ENCODE results near the gene HOXB6.

The HOXB6 gene

GRCh38 chr17:48591255-48592056 lies 13.3 kb downstream of the HOXB6 start:
- Histone ChIP-seq H3K79me2 (ENCODE audit: control insufficient read depth, insufficient read depth, low read length) (no peaks in the 10 kb centered on the region), H4K5ac (ENCODE audit: low read length) (no peak overlapping the region), H2BK15ac (replicated peaks; ENCODE audit: low read depth) (no peak overlapping the region), H3K79me1 (ENCODE audit: low read length) (no peaks in the 10 kb centered on the region), H3K56ac (ENCODE audit: low read length) (no peak overlapping the region), H3K4me2 (ENCODE audit: low read length) (no peak overlapping the region), H2BK120ac (ENCODE audit: low read depth, low read length) (no peak overlapping the region), H3K4me1 (ENCODE audit: control insufficient read depth, low read depth, low read length) (peaks cover 2% of the 10 kb centered on the region), H3K27ac (ENCODE audit: low read depth, low read length) (no peak overlapping the region), H2BK5ac (ENCODE audit: low read length) (no peak overlapping the region), H3K4ac (ENCODE audit: low read depth, low read length) (no peak overlapping the region), H3K9ac (ENCODE audit: low read length) (no peak overlapping the region), H4K8ac (ENCODE audit: low read depth, low read length) (no peak overlapping the region), H2AK5ac (ENCODE audit: low read length) (no peak overlapping the region), H3K36me3 (ENCODE audit: control insufficient read depth, insufficient read depth, low read length) (no peaks in the 10 kb centered on the region), H3K27me3 (ENCODE audit: insufficient read depth, low read length, poor library complexity) (peaks cover 91% of the 10 kb centered on the region), H3K18ac (ENCODE audit: low read length) (no peak overlapping the region), H3K4me3 (ENCODE audit: low read length) (no peak overlapping the region), H3K23ac (ENCODE audit: low read length) (no peak overlapping the region)
- DNase-seq: no peak
- WGBS (ENCODE audit: extremely low coverage, insufficient coverage, low lambda C conversion rate): no CpG with 5 or more reads among the region's 10 CpGs

GRCh38 chr17:48590607-48591161 lies 14.1 kb downstream of the HOXB6 start:
- Histone ChIP-seq H3K4me3 (ENCODE audit: low read length) (no peak overlapping the region), H4K5ac (ENCODE audit: low read length) (no peak overlapping the region), H2BK120ac (ENCODE audit: low read depth, low read length) (no peak overlapping the region), H4K8ac (ENCODE audit: low read depth, low read length) (no peak overlapping the region), H2BK15ac (replicated peaks; ENCODE audit: low read depth) (no peak overlapping the region), H3K36me3 (ENCODE audit: control insufficient read depth, insufficient read depth, low read length) (no peaks in the 10 kb centered on the region), H3K79me1 (ENCODE audit: low read length) (no peaks in the 10 kb centered on the region), H2BK5ac (ENCODE audit: low read length) (no peak overlapping the region), H3K4ac (ENCODE audit: low read depth, low read length) (no peak overlapping the region), H3K18ac (ENCODE audit: low read length) (no peak overlapping the region), H3K27ac (ENCODE audit: low read depth, low read length) (no peak overlapping the region), H3K56ac (ENCODE audit: low read length) (no peak overlapping the region), H3K4me2 (ENCODE audit: low read length) (no peak overlapping the region), H3K9ac (ENCODE audit: low read length) (no peak overlapping the region), H3K4me1 (ENCODE audit: control insufficient read depth, low read depth, low read length) (peaks cover 2% of the 10 kb centered on the region), H3K79me2 (ENCODE audit: control insufficient read depth, insufficient read depth, low read length) (no peaks in the 10 kb centered on the region), H3K23ac (ENCODE audit: low read length) (no peak overlapping the region), H3K27me3 (ENCODE audit: insufficient read depth, low read length, poor library complexity) (peaks cover 91% of the 10 kb centered on the region), H2AK5ac (ENCODE audit: low read length) (no peak overlapping the region)
- no peak for DNase-seq

GRCh38 chr17:48589831-48590606 lies 14.8 kb downstream of the HOXB6 start, which contains the start of gene HOXB3:
HOXB3 (minus strand) TSS chr17:48590241; CDS start chr17:48552474, 37,767 bp downstream.
- Histone ChIP-seq H3K4me3 (ENCODE audit: low read length) (no peak within 1 kb of the TSS), H2BK15ac (replicated peaks; ENCODE audit: low read depth) (no peak within 1 kb of the TSS), H2BK5ac (ENCODE audit: low read length) (no peak within 1 kb of the TSS), H3K79me2 (ENCODE audit: control insufficient read depth, insufficient read depth, low read length) (no peaks in the 10 kb centered on the region), H3K18ac (ENCODE audit: low read length) (no peak within 1 kb of the TSS), H3K9ac (ENCODE audit: low read length) (no peak within 1 kb of the TSS), H3K56ac (ENCODE audit: low read length) (no peak within 1 kb of the TSS), H4K5ac (ENCODE audit: low read length) (no peak within 1 kb of the TSS), H3K27me3 (ENCODE audit: insufficient read depth, low read length, poor library complexity) (peaks cover 90% of the 10 kb centered on the region), H2AK5ac (ENCODE audit: low read length) (no peak within 1 kb of the TSS), H3K79me1 (ENCODE audit: low read length) (no peaks in the 10 kb centered on the region), H3K27ac (ENCODE audit: low read depth, low read length) (no peak within 1 kb of the TSS), H4K8ac (ENCODE audit: low read depth, low read length) (no peak within 1 kb of the TSS), H3K36me3 (ENCODE audit: control insufficient read depth, insufficient read depth, low read length) (no peaks in the 10 kb centered on the region), H3K4me1 (ENCODE audit: control insufficient read depth, low read depth, low read length) (peaks cover 2% of the 10 kb centered on the region), H2BK120ac (ENCODE audit: low read depth, low read length) (no peak within 1 kb of the TSS), H3K4ac (ENCODE audit: low read depth, low read length) (no peak within 1 kb of the TSS), H3K23ac (ENCODE audit: low read length) (no peak within 1 kb of the TSS), H3K4me2 (ENCODE audit: low read length) (peak within 1 kb of the TSS; percentile 5)
- no CpG with 5 or more reads among the region's 23 CpGs for WGBS (ENCODE audit: extremely low coverage, insufficient coverage, low lambda C conversion rate)
- DNase-seq: no peak

- DNase-seq: no peak
- Histone ChIP-seq H4K5ac (ENCODE audit: low read length) (no peak overlapping the region), H3K18ac (ENCODE audit: low read length) (no peak overlapping the region), H3K9ac (ENCODE audit: low read length) (no peak overlapping the region), H2BK120ac (ENCODE audit: low read depth, low read length) (no peak overlapping the region), H3K36me3 (ENCODE audit: control insufficient read depth, insufficient read depth, low read length) (no peaks in the 10 kb centered on the region), H4K8ac (ENCODE audit: low read depth, low read length) (no peak overlapping the region), H3K56ac (ENCODE audit: low read length) (no peak overlapping the region), H2BK5ac (ENCODE audit: low read length) (no peak overlapping the region), H3K4me1 (ENCODE audit: control insufficient read depth, low read depth, low read length) (no peaks in the 10 kb centered on the region), H2BK15ac (replicated peaks; ENCODE audit: low read depth) (no peak overlapping the region), H2AK5ac (ENCODE audit: low read length) (no peak overlapping the region), H3K4me2 (ENCODE audit: low read length) (no peak overlapping the region), H3K79me2 (ENCODE audit: control insufficient read depth, insufficient read depth, low read length) (no peaks in the 10 kb centered on the region), H3K23ac (ENCODE audit: low read length) (no peak overlapping the region), H3K27ac (ENCODE audit: low read depth, low read length) (no peak overlapping the region), H3K4me3 (ENCODE audit: low read length) (no peak overlapping the region), H3K79me1 (ENCODE audit: low read length) (no peaks in the 10 kb centered on the region), H3K4ac (ENCODE audit: low read depth, low read length) (no peak overlapping the region), H3K27me3 (ENCODE audit: insufficient read depth, low read length, poor library complexity) (peaks cover 89% of the 10 kb centered on the region)
- no CpG with 5 or more reads among the region's 10 CpGs for WGBS (ENCODE audit: extremely low coverage, insufficient coverage, low lambda C conversion rate)
Observed at GRCh38 chr17:48589060-48589830, 15.5 kb downstream of the HOXB6 start.

GRCh38 chr17:48588528-48588927 lies 16.3 kb downstream of the HOXB6 start:
- H3K4me1 ChIP-seq (ENCODE audit: control insufficient read depth, low read depth, low read length): no peaks in the 10 kb centered on the region
- H3K9ac ChIP-seq (ENCODE audit: low read length): no peak overlapping the region
- peaks cover 95% of the 10 kb centered on the region for H3K27me3 ChIP-seq (ENCODE audit: insufficient read depth, low read length, poor library complexity)

More at GRCh38 chr17:48588528-48588927, 16.3 kb downstream of the HOXB6 start:
- H4K5ac ChIP-seq (ENCODE audit: low read length): no peak overlapping the region
- H2BK5ac ChIP-seq (ENCODE audit: low read length): no peak overlapping the region
- no peak overlapping the region for H3K4me3 ChIP-seq (ENCODE audit: low read length)
- no CpG with 5 or more reads among the region's 2 CpGs for WGBS (ENCODE audit: extremely low coverage, insufficient coverage, low lambda C conversion rate)
- no peak overlapping the region for H3K27ac ChIP-seq (ENCODE audit: low read depth, low read length)
- H3K18ac ChIP-seq (ENCODE audit: low read length): no peak overlapping the region
- H4K8ac ChIP-seq (ENCODE audit: low read depth, low read length): no peak overlapping the region
- no peak overlapping the region for H3K56ac ChIP-seq (ENCODE audit: low read length)
- no peaks in the 10 kb centered on the region for H3K79me1 ChIP-seq (ENCODE audit: low read length)
- H3K4ac ChIP-seq (ENCODE audit: low read depth, low read length): no peak overlapping the region
- H2BK15ac ChIP-seq (replicated peaks; ENCODE audit: low read depth): no peak overlapping the region
- no peak overlapping the region for H3K4me2 ChIP-seq (ENCODE audit: low read length)
- no peaks in the 10 kb centered on the region for H3K36me3 ChIP-seq (ENCODE audit: control insufficient read depth, insufficient read depth, low read length)
- H3K23ac ChIP-seq (ENCODE audit: low read length): no peak overlapping the region
- no peak overlapping the region for H2BK120ac ChIP-seq (ENCODE audit: low read depth, low read length)
- DNase-seq: no peak
- H2AK5ac ChIP-seq (ENCODE audit: low read length): no peak overlapping the region
- no peaks in the 10 kb centered on the region for H3K79me2 ChIP-seq (ENCODE audit: control insufficient read depth, insufficient read depth, low read length)

Data from mesendoderm (in vitro differentiated cells).